Omental fat pad (tissue), 4 donors: ENCODE data around the gene THBS3. TPM values are rescaled to one million over a fixed set of nuclear protein-coding genes. Genes with fewer than 3 reads are reported as not detected.

Experiments
- ATAC-seq: fragments of 150-250 bp; one replicate; pipeline ENCODE4 v1.9.1; 2016; ENCODE audit warnings: mild to moderate bottlenecking, moderate library complexity; ENCODE audit not compliant: low FRiP score
- DNase-seq: peaks from one replicate; pipeline ENCODE4 v3.0.0-alpha.2; 2019; ENCODE audit warnings: low spot score
- CTCF ChIP-seq, 3 donors: fragments of 450-650 bp; IDR thresholded peaks; one replicate each; pipeline ENCODE4 v1.5.1; 2016 to 2017; ENCODE audit warnings: antibody characterized with exemption in 3 of 3, mild to moderate bottlenecking in 3 of 3, moderate library complexity in 2 of 3
- total RNA-seq, 4 donors: library from RNA; depleted of rRNA; stranded (reverse); fragments of >200 nt; gene quantifications; one replicate each; pipeline ENCODE4 v1.1.0, GENCODE V29; 2016

The THBS3 gene
- total RNA-seq, 4 donors from 2014 or later, result 11.3 to 32.2 (median 25.0) TPM

GRCh38 chr1:155186067-155186793 lies 21.5 kb downstream of the THBS3 start:
- DNase-seq (no peak), ATAC-seq (no peak)

GRCh38 chr1:155185783-155186066 lies 22.0 kb downstream of the THBS3 start:
- no peak for TF ChIP-seq CTCF (IDR thresholded peaks at IDR 0.05)
- no peak for ATAC-seq
- no peak for DNase-seq

More at GRCh38 chr1:155186067-155186793, 21.5 kb downstream of the THBS3 start:
- TF ChIP-seq CTCF (IDR thresholded peaks at IDR 0.05), result no peak

GRCh38 chr1:155184835-155185782 lies 22.6 kb downstream of the THBS3 start:
- ATAC-seq (no peak), DNase-seq (no peak)

GRCh38 chr1:155184351-155184811 lies 23.3 kb downstream of the THBS3 start:
- no peak for TF ChIP-seq CTCF (IDR thresholded peaks at IDR 0.05)
- no peak for DNase-seq

More at GRCh38 chr1:155184835-155185782, 22.6 kb downstream of the THBS3 start:
- TF ChIP-seq CTCF (IDR thresholded peaks at IDR 0.05), result no peak

GRCh38 chr1:155183775-155184221 lies 23.9 kb downstream of the THBS3 start:
- no peak for ATAC-seq
- DNase-seq, result no peak
- TF ChIP-seq CTCF (IDR thresholded peaks at IDR 0.05), result no peak

More at GRCh38 chr1:155184351-155184811, 23.3 kb downstream of the THBS3 start:
- no peak for ATAC-seq

- ATAC-seq (no peak), DNase-seq (peak; percentile 17)
These were observed 25.6 kb downstream of the THBS3 start for GRCh38 chr1:155182052-155182550.

More at GRCh38 chr1:155182052-155182550, 25.6 kb downstream of the THBS3 start:
- TF ChIP-seq CTCF (IDR thresholded peaks at IDR 0.05), result no peak
